ENCODE results near the gene ZNHIT2. TPM values are rescaled to one million over a fixed set of nuclear protein-coding genes. Genes with fewer than 3 reads are reported as not detected.

Gene ZNHIT2
- total RNA-seq, 4 donors from 2014 or later = 12.1 to 18.6 (median 15.3) TPM

DNA sequence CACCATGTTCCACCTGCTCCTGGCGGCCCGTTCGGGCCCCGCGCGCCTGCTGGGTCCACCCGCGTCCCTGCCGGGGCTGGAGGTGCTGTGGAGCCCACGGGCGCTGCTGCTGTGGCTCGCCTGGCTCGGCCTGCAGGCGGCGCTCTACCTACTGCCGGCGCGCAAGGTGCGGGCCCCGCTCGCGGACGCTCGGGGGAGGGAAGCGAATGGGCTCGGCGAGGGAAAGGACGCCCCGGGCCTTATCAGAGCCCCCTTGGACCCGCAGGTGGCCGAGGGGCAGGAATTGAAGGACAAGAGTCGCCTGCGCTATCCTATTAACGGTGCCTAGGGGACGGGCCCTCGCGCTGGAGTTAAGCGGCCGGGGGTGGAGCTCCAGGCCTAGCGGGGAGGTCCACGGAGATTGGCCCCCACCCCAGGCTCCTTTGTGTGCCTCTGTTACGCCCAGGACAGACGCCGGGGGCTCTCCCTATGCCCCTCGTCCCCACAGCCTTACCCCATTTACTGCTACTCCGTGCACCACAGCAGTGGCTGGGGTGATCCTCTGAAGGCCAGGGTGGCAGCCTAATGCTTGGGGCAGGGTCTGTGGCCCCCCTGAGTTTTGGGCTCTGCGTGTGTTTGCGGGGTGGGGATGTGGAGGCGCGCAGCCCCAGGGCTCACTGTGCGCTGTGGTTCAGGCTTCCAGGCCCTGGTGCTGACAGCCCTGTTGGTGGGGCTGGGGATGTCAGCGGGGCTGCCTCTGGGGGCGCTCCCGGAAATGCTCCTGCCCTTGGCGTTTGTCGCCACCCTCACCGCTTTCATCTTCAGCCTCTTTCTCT, 4.7 kb downstream of the ZNHIT2 start:
- peak in 1 of 3 donors; percentile 28 for TF ChIP-seq CTCF (IDR thresholded peaks at IDR 0.05)
- DNase-seq (ENCODE audit: low spot score) = no peak
- peak; percentile 38 for ATAC-seq (ENCODE audit: low FRiP score)

DNA sequence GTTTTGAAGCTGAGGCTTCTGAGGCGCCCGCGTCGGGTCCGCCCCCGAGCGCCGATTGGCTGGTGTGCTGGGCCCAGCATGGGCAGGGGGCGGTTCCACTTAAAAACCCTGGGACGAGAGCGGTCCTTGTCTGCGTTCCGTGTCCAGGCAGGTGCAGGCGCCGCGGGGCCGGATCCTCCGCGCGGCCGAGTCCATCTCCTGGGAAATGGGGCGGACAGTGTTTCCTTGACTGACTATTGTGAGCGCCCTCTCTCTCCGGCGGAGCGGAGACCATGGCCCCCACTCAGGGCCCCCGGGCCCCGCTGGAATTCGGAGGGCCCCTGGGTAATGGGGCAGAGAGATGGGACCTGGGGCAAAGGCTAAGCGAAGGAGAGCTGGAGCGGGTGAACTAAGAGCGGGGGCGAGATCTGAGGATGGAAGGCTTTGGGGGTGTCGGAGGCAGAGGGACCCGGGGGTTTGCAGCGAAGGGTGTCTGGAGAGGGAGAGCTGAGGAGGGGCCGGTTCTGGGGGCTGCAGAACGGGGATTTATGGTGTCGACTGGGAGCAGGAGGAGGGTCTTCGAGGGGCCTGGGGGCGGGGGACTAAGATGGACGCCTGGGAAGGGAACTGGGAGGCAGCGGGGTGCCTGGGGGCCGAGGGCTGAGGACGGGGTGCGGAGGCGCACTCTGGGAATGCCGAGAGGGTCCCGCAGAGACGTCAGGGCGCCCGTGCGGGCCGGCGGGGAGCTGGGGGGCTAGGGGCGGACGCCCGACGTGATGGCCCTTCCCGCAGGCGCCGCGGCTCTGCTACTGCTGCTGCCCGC, 5.6 kb downstream of the ZNHIT2 start, which contains the start of gene TM7SF2:
TSS of gene TM7SF2 (plus strand) at position 129 of the 802 bp plus-strand sequence. CDS start at position 273, 144 bp downstream.
- DNase-seq (ENCODE audit: low spot score) (peak; percentile 94), ATAC-seq (ENCODE audit: low FRiP score) (peak; percentile 81)
- no peak for TF ChIP-seq CTCF (IDR thresholded peaks at IDR 0.05)

DNA sequence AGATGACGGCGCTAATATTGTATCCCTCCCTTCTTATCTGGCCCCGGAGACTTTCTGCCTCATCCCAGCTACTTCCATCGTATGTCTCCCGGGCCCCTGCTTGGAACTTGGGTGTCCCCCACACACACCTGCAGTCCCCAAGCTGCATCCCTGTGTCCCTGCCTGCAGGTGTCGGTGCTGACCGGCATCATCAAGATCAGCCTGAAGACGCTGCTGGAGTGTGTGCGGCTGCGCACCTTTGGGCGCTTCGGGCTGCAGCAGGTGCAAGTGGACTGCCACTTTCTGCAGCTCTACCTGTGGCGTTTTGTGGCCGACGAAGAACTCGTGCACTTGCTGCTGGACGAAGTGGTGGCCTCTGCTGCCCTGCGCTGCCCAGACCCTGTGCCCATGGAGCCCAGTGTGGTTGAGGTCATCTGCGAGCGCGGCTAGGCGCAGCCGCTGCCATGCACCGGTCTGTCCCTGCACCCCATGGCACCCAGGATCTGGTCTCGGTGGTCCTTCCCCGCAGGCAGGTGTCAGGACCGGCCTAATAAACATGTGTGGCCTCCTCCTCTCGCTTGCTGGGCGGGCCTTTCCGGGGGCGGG, 6.2 kb downstream of the ZNHIT2 start:
- ATAC-seq (ENCODE audit: low FRiP score) (no peak), DNase-seq (ENCODE audit: low spot score) (no peak)
- peak in 1 of 3 donors; percentile 4 for TF ChIP-seq CTCF (IDR thresholded peaks at IDR 0.05)

GRCh38 chr11:65110354-65110861, 7.1 kb downstream of the ZNHIT2 start:
- ATAC-seq (ENCODE audit: low FRiP score) = peak; percentile 22
- peak in 2 of 3 donors; percentile 49 to 99 for TF ChIP-seq CTCF (IDR thresholded peaks at IDR 0.05)
- peak; percentile 99 for DNase-seq (ENCODE audit: low spot score)

DNA sequence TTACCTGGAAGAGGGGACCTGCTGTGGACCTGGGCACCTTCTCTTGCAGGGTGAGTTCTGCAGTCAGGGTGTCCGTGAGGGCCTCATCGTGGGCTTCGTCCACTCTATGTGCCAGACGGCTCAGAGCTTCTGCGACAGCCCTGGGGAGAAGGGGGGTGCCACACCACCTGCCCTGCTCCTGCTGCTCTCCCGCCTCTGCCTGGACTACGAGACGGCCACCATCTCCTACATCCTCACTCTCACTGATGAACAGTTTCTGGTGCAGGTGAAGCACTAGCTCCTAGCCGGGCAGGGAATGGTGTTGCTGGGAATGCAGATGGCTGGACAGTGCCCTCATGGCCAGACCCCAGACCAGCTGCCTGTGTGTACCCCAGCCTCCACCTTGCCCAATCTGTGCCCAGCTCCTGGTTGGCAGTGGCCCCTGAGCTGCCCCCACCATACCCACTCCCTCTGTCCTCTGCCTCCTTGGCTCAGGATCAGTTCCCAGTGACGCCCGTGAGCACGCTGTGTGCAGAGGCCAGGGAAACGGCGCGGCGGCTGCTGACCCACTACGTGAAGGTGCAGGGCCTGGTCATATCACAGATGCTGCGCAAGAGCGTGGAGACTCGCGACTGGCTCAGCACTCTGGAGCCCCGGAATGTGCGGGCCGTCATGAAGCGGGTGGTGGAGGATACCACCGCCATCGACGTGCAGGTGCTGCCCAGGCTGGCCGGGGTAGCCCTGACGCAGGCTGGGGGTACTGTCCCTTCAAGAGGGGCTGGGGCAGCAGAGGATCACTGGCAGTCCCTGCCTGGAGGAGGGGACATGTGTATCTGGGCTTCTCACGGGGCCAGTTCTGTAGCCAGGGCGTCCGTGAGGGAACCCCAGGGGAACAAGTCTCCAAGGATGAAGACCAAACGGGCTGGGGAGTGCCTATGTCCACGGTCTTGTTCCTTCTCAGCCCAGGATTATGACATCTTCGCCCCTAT, 8.0 kb downstream of the ZNHIT2 start:
- ATAC-seq (ENCODE audit: low FRiP score) (no peak), DNase-seq (ENCODE audit: low spot score) (no peak)
- no peak for TF ChIP-seq CTCF (IDR thresholded peaks at IDR 0.05)

All from omental fat pad (tissue), 4 donors.